ENCODE measurements around the gene C10orf95. TPM values are rescaled to one million over a fixed set of nuclear protein-coding genes. Genes with fewer than 3 reads are reported as not detected.

Gene C10orf95
- total RNA-seq, 1 donor from 2014 or later, result 3.1 TPM

DNA sequence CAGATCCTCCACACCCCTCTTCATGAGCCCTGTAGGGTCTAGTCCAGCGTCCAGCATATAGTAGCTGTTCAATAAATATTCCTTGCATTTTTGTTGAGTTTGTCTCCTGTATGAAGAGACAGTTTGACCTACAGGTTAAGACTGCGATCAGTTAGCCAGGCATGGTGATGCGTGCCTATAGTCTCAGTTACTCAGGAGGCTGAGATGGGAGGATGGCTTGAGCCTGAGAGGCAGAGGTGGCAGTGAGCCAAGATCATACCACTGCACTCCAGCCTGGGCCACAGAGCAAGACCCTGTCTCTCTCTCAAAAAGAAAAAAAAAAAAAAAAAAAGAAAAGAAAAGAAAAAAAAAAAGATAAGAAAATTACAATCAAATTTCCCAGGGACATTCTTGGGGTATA is 13.8 kb downstream of the C10orf95 start:
- no peaks in the 10 kb centered on the region for H3K36me3 ChIP-seq
- H3K9me3 ChIP-seq, result no peaks in the 10 kb centered on the region
- ATAC-seq, result no peak
- TF ChIP-seq, protein P1, sequence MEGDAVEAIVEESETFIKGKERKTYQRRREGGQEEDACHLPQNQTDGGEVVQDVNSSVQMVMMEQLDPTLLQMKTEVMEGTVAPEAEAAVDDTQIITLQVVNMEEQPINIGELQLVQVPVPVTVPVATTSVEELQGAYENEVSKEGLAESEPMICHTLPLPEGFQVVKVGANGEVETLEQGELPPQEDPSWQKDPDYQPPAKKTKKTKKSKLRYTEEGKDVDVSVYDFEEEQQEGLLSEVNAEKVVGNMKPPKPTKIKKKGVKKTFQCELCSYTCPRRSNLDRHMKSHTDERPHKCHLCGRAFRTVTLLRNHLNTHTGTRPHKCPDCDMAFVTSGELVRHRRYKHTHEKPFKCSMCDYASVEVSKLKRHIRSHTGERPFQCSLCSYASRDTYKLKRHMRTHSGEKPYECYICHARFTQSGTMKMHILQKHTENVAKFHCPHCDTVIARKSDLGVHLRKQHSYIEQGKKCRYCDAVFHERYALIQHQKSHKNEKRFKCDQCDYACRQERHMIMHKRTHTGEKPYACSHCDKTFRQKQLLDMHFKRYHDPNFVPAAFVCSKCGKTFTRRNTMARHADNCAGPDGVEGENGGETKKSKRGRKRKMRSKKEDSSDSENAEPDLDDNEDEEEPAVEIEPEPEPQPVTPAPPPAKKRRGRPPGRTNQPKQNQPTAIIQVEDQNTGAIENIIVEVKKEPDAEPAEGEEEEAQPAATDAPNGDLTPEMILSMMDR (IDR thresholded peaks at IDR 0.05), result no peak
- intact Hi-C loops (cut with DNase I), result no loop called here
- no peak overlapping the region for H3K27ac ChIP-seq
- peak overlapping the region; percentile 52 for H3K4me3 ChIP-seq
- H3K4me1 ChIP-seq, result peaks cover 20% of the 10 kb centered on the region
- no peaks in the 10 kb centered on the region for H3K27me3 ChIP-seq
- DNase-seq, result no peak

DNA sequence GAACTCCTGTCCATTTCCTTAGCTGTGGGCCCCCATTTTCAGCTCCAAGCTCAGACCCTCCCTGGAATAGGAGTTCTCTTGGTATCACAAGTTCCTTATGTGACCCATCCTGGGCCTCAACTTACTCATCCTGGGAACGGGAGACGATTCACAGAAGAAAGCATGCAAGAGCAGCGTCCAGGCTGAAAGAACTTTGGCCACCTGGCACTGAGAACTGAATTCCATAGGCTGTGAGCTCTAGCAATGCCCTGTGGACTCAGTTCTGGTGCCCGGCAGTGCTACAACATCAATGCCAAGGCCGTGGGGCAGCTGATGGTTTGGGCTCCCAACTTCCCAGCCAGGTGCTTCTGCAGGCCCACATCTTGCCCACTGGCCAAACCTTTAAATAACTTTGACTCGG is 15.0 kb downstream of the C10orf95 start:
- no peaks in the 10 kb centered on the region for H3K9me3 ChIP-seq
- TF ChIP-seq, protein P1 (IDR thresholded peaks at IDR 0.05), result no peak
- peak overlapping the region; percentile 52 for H3K4me3 ChIP-seq

DNA sequence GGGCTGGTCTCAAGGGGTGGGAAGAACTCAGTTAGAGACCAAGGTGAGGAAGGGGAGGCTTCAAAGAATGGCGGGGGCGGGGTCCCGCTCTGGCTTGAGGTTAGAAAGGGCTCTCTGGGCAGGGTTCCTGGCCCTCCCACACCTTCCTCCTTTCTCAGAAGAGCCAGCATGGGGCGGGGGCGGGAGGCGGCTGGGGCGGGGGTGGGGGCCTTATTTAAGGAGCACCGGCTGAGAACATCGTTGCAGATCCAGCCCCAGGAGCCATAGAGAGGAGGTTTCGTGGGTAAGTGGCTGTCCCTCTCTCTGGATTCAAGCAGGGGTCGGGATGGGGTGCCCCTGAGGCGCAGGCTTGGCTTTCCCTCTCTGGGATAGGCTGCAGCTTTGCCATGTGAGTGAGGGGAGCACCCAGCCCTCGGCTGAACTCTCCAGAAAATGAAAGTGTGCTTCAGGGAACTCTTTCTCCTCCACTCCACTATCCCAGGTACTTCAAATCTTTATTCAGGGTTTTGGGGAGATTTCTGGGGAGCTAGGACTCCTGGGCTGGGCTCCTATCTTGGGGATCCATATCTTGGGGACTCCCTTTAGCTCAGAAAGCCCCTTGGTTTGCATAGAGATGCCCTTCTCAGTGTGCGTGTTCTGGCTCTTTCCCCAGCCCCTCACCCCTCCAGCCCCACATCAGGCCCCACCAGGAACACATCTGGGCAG is 15.7 kb downstream of the C10orf95 start:
- peak overlapping the region; percentile 79 for H3K27ac ChIP-seq
- H3K4me3 ChIP-seq, result peak overlapping the region; percentile 52
- TF ChIP-seq, protein P1 (IDR thresholded peaks at IDR 0.05), result no peak
- H3K4me1 ChIP-seq, result peaks cover 26% of the 10 kb centered on the region
- DNase-seq (peak; percentile 85), ATAC-seq (peak; percentile 47)
- H3K36me3 ChIP-seq, result no peaks in the 10 kb centered on the region
- H3K9me3 ChIP-seq, result no peaks in the 10 kb centered on the region
- intact Hi-C loops (cut with DNase I), result no loop called here
- H3K27me3 ChIP-seq, result no peaks in the 10 kb centered on the region

More for the DNA sequence above, 15.0 kb downstream of the C10orf95 start:
- ATAC-seq, result no peak
- DNase-seq, result no peak
- no peaks in the 10 kb centered on the region for H3K27me3 ChIP-seq
- H3K4me1 ChIP-seq, result peaks cover 26% of the 10 kb centered on the region
- H3K27ac ChIP-seq, result peak overlapping the region; percentile 79
- no peaks in the 10 kb centered on the region for H3K36me3 ChIP-seq
- intact Hi-C loops (cut with DNase I), result no loop called here

DNA sequence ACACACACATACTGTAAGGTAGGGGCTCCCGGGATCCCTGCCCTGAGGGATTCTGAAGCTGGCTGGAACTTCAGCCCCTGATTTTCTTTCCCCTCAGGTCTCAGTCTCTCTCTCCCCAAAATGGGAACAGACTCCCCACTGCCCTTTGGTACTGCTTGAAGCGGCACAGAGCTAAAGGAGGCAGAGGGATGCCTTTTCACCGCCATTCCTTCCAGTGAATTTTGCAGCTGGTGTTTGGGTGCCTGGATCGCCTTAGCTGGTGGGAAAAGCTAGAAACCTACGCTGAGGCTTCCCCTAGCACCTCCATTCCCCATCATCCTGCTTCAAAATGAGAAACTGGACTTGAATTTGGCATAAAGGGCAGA is 16.2 kb downstream of the C10orf95 start:
- no peaks in the 10 kb centered on the region for H3K9me3 ChIP-seq
- no peaks in the 10 kb centered on the region for H3K36me3 ChIP-seq
- TF ChIP-seq, protein P1 (IDR thresholded peaks at IDR 0.05), result no peak
- DNase-seq (no peak), ATAC-seq (no peak)
- no peaks in the 10 kb centered on the region for H3K27me3 ChIP-seq
- H3K4me1 ChIP-seq, result peaks cover 26% of the 10 kb centered on the region
- H3K27ac ChIP-seq, result peak overlapping the region; percentile 79
- intact Hi-C loops (cut with DNase I), result no loop called here
- peak overlapping the region; percentile 52 for H3K4me3 ChIP-seq

DNA sequence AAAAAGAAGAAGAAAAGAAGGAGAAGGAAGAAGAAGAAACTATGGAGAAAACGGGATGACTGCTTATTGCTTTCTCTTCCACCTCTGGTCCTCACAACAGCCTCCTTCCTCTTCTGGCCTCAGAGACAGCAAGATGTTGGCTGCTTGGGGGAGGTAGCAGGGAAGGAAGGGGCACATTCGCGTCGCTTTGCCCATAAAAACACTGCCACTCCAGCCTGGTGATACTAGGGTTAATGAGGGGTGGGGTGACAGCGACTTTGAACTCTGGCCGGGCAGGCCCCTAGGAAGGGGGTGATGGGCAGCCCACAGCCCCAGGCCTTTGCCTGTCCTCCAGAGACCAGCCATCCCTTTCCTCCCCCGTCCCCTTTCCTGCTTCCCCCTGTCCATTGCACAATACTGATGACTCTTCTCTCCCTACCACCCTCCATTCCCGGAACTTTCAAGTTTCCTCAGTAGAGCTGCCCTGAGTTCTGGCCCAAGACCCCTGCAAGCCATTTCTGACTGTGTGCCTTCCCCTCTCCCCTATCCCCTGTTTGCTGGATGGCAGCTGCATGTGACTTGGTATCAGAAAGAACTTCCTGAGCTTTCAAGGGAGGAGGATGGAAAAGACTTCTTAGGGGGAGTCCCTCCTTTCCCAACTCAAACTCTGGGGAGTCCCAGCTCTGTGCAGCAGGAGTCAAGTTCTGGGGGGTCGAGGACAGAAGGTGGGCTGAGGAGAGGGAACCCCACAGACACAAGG is 16.8 kb downstream of the C10orf95 start:
- TF ChIP-seq, protein P1 (IDR thresholded peaks at IDR 0.05), result no peak
- no peaks in the 10 kb centered on the region for H3K27me3 ChIP-seq
- no peaks in the 10 kb centered on the region for H3K9me3 ChIP-seq
- ATAC-seq (peak; percentile 12), DNase-seq (no peak)
- peak overlapping the region; percentile 79 for H3K27ac ChIP-seq
- intact Hi-C loops (cut with DNase I), result no loop called here
- H3K4me1 ChIP-seq, result peaks cover 26% of the 10 kb centered on the region
- no peaks in the 10 kb centered on the region for H3K36me3 ChIP-seq
- no peak overlapping the region for H3K4me3 ChIP-seq
